LNCaP clone FGC (cell line): ENCODE data around the gene CHI3L1.

Experiments
- DNase-seq: peaks from one replicate; pipeline ENCODE4 v3.0.0-alpha.2; 2011; ENCODE audit warnings: low read depth
- H3K4me3 ChIP-seq: 2 replicates; pipeline ENCODE4 v1.5.1; 2011; ENCODE audit warnings: mild to moderate bottlenecking, low read depth, low read length, control low read depth
- CTCF ChIP-seq: IDR thresholded peaks from 2 replicates; pipeline ENCODE4 v1.5.1; 2012; ENCODE audit warnings: mild to moderate bottlenecking; ENCODE audit not compliant: control insufficient read depth, insufficient read depth; ENCODE audit errors: extremely low read depth

CHI3L1 gene

GRCh38 chr1:203214871-203215270 lies 28.4 kb upstream of the CHI3L1 start:
- TF ChIP-seq CTCF, result no peak
- no peak overlapping the region for H3K4me3 ChIP-seq
- DNase-seq, result no peak

GRCh38 chr1:203213126-203213525 lies 26.6 kb upstream of the CHI3L1 start:
- TF ChIP-seq CTCF, result no peak
- DNase-seq, result no peak

GRCh38 chr1:203211812-203212211 lies 25.3 kb upstream of the CHI3L1 start:
- no peak for DNase-seq
- H3K4me3 ChIP-seq, result no peak overlapping the region
- no peak for TF ChIP-seq CTCF

More at GRCh38 chr1:203213126-203213525, 26.6 kb upstream of the CHI3L1 start:
- H3K4me3 ChIP-seq, result no peak overlapping the region

- no peak for TF ChIP-seq CTCF
These were observed 24.5 kb upstream of the CHI3L1 start for GRCh38 chr1:203210988-203211387.

GRCh38 chr1:203210350-203210749 lies 23.8 kb upstream of the CHI3L1 start:
- TF ChIP-seq CTCF, result no peak
- no peak overlapping the region for H3K4me3 ChIP-seq
- DNase-seq, result no peak

More at GRCh38 chr1:203210988-203211387, 24.5 kb upstream of the CHI3L1 start:
- no peak for DNase-seq
- no peak overlapping the region for H3K4me3 ChIP-seq

- DNase-seq, result no peak
These were observed 21.7 kb upstream of the CHI3L1 start for GRCh38 chr1:203208181-203208580.

More at GRCh38 chr1:203208181-203208580, 21.7 kb upstream of the CHI3L1 start:
- H3K4me3 ChIP-seq, result no peak overlapping the region
- TF ChIP-seq CTCF, result no peak
